Activated naive CD8-positive, alpha-beta T cell (primary cell): Measurements from ENCODE around the gene ANKFY1.
A peak's percentile ranks its signal among the peaks of the same experiment; 100 is the strongest.
"Not testable (repeated sequence)": the region's sequence is repeated elsewhere in the genome, so short reads cannot be mapped to it uniquely, and the experiment has no call there.

Experiments
- H3K27ac Mint-ChIP-seq: one replicate; pipeline ENCODE4 v1.8.0; 2021; ENCODE audit warnings: mixed read lengths
- H3K27me3 Mint-ChIP-seq: one replicate; pipeline ENCODE4 v1.8.0; 2021; ENCODE audit warnings: mixed read lengths
- H3K36me3 Mint-ChIP-seq: one replicate; pipeline ENCODE4 v1.8.0; 2021; ENCODE audit warnings: mixed read lengths
- H3K4me1 Mint-ChIP-seq: one replicate; pipeline ENCODE4 v1.8.0; 2021; ENCODE audit warnings: low read depth, mixed read lengths
- H3K4me3 Mint-ChIP-seq: one replicate; pipeline ENCODE4 v1.8.0; 2021; ENCODE audit warnings: mild to moderate bottlenecking, mixed read lengths
- H3K9me3 Mint-ChIP-seq: one replicate; pipeline ENCODE4 v1.8.0; 2021; ENCODE audit warnings: low read depth, mixed read lengths

Gene ANKFY1

DNA sequence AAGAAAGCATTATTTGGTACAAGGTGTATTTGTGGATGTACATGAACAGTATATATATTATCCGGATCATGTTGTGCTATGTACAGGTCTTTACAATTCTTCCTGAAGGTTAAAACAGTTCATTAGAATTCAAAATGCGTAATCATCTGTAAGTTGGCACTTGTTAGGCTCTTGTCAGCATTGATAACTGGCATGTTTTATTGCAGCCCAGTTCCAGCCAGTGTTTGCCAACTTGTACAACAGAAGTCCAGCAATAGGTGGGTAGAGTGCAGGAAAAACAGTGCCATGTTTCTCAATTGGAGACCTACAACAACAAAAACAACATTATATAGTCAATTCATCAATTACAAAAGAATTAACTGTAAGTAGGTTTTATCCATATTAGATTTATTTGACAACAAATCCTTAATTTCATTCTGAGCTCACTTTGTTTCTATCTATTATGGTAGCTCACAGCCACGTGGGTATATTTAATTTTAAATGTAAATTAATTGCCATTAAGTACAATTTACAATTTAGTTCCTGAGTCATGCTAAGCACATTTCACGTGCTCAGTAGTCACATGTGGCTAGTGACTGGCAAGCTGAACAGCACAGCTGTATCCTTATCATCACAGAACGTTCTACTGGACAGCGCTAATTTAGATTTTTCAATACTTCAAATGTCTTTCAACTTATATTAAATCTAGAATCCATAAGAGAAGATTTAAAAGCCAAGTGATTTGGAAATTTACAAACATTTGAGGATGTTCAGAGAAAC lies 8.6 kb upstream of the ANKFY1 start:
- no peaks in the 10 kb centered on the region for H3K27me3 Mint-ChIP-seq
- H3K4me1 Mint-ChIP-seq, result peaks cover 2% of the 10 kb centered on the region
- no peaks in the 10 kb centered on the region for H3K9me3 Mint-ChIP-seq
- no peak overlapping the region for H3K27ac Mint-ChIP-seq
- no peak overlapping the region for H3K4me3 Mint-ChIP-seq
- H3K36me3 Mint-ChIP-seq, result no peaks in the 10 kb centered on the region

DNA sequence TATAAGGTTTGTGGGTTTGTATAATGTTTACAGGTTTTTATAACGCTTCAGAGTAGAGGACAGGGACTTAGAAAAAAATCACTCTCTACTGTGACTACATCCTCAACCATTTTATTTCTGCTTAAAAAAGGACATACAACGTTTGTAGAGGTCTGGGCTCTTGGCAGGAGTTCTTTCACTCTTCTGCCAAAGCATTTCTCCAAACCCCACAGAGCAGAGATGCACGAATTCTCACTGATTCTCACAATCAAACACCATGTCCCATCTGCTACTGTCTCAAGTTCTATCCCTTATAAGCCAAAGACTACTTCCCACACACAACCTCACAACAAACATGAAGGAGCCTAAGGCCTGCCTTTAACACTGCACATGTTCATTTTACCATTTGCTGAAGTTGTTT lies 7.0 kb upstream of the ANKFY1 start:
- H3K27me3 Mint-ChIP-seq, result no peaks in the 10 kb centered on the region
- H3K9me3 Mint-ChIP-seq, result no peaks in the 10 kb centered on the region
- no peaks in the 10 kb centered on the region for H3K36me3 Mint-ChIP-seq
- H3K4me1 Mint-ChIP-seq, result peaks cover 1% of the 10 kb centered on the region
- H3K4me3 Mint-ChIP-seq, result no peak overlapping the region
- no peak overlapping the region for H3K27ac Mint-ChIP-seq

DNA sequence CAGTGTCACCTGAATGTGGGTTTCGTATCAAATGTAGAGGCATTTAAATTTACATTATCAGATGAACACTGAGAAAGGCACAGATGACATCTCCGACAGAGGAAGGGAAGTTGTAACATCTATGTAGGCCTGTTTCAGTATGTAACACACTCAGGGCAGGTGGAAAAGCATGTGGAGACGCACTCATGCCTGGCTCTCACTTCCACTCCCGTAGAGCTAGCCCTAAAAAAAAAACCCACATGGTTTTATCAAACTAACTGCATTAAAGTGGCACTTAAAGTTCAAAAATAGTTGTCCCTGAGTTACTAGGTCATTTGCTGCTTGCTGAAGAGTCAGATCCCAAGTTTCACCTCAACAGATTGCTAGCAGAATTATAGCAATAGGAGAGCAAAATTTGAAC lies 6.1 kb upstream of the ANKFY1 start:
- no peaks in the 10 kb centered on the region for H3K27me3 Mint-ChIP-seq
- H3K4me1 Mint-ChIP-seq, result peaks cover 2% of the 10 kb centered on the region
- no peak overlapping the region for H3K4me3 Mint-ChIP-seq
- H3K9me3 Mint-ChIP-seq, result no peaks in the 10 kb centered on the region
- H3K36me3 Mint-ChIP-seq, result no peaks in the 10 kb centered on the region
- no peak overlapping the region for H3K27ac Mint-ChIP-seq

DNA sequence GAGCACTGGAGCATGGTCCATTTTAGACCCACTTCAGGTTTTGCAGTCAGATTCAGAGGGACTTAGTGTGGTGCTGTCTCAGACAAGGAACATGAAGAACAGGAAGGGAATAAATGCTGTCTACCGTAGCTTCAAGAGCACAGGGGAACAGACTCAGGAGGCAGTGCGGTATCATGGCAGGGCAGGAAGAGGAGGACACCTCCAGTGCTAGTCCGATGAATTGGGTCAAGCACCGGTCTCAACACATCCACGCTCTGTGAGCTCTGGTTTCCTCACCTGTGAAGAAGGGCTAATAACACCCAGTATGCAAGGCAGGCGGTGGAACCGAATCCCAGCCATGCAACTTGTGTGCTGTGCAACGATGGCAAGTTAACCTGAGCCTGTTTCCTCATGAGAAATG lies 3.6 kb upstream of the ANKFY1 start:
- no peak overlapping the region for H3K27ac Mint-ChIP-seq
- H3K27me3 Mint-ChIP-seq, result no peaks in the 10 kb centered on the region
- peaks cover 19% of the 10 kb centered on the region for H3K4me1 Mint-ChIP-seq
- no peaks in the 10 kb centered on the region for H3K36me3 Mint-ChIP-seq
- no peaks in the 10 kb centered on the region for H3K9me3 Mint-ChIP-seq
- no peak overlapping the region for H3K4me3 Mint-ChIP-seq

DNA sequence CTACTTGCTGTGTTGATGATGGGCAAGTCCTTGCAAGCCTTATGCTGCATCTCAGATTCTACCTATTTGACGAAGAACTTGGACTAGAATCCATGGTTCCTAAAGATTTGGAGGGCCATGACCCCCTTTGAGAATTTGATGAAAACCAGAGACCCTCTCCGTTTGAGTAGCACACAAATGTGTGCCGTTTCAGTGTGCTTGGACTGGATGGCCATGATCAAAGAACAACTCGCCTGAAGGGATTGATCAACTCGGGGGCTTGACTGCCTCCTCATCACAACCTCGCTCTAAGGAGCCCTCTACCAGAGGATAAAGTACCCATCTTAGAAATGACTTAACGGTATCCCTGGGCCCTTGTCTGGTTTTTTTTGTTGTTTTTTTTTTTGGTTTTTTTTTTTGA lies 2.8 kb upstream of the ANKFY1 start:
- no peak overlapping the region for H3K27ac Mint-ChIP-seq
- peaks cover 27% of the 10 kb centered on the region for H3K4me1 Mint-ChIP-seq
- H3K9me3 Mint-ChIP-seq, result no peaks in the 10 kb centered on the region
- peaks cover 3% of the 10 kb centered on the region for H3K36me3 Mint-ChIP-seq
- no peak overlapping the region for H3K4me3 Mint-ChIP-seq
- H3K27me3 Mint-ChIP-seq, result no peaks in the 10 kb centered on the region

DNA sequence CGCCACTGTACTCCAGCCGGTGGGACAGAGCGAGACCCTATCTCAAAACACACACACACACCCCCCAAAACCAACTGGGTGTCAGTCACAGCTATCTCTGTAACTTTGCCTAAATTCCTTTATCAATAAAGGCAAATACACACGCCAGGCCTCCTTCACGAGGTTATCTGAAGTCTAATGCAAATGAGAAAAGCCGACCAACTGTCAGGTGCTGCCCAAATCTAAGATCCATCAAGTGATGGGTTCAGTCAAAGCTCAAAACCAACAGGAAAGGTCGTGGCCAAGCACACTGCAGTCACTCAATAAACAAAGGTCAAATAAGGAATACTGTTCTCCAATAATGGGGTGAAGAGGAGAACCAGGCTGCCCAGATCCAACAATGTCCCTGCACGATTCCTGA lies 1.1 kb downstream of the ANKFY1 start:
- H3K27ac Mint-ChIP-seq, result peak overlapping the region; percentile 77
- H3K9me3 Mint-ChIP-seq, result no peaks in the 10 kb centered on the region
- H3K4me3 Mint-ChIP-seq, result peak overlapping the region; percentile 91
- H3K4me1 Mint-ChIP-seq, result peaks cover 43% of the 10 kb centered on the region
- no peaks in the 10 kb centered on the region for H3K27me3 Mint-ChIP-seq
- H3K36me3 Mint-ChIP-seq, result peaks cover 11% of the 10 kb centered on the region

DNA sequence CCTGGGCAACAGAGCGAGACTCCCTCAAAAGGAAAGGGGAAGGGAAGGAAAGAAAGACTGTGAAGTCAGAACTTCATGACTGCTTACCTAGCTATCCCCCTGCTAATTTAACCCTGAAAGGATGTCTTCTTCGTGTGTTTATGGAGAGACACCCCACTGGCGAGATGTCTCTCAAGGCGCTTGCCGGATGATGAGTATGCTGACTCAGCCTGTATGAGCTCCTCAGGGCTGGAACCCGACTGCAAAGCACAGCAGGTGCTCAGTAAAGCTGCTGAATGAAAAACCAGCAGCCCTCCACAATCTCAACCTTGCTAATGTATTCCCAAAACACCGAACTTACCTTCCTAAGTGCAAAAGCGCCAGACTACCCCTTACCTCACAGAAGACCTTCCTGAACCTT lies 2.3 kb downstream of the ANKFY1 start:
- Mint-ChIP-seq H3K27me3 (no peaks in the 10 kb centered on the region), H3K27ac (no peak overlapping the region), H3K4me1 (peaks cover 56% of the 10 kb centered on the region), H3K36me3 (peaks cover 16% of the 10 kb centered on the region), H3K9me3 (no peaks in the 10 kb centered on the region), H3K4me3 (peak overlapping the region; percentile 69)

DNA sequence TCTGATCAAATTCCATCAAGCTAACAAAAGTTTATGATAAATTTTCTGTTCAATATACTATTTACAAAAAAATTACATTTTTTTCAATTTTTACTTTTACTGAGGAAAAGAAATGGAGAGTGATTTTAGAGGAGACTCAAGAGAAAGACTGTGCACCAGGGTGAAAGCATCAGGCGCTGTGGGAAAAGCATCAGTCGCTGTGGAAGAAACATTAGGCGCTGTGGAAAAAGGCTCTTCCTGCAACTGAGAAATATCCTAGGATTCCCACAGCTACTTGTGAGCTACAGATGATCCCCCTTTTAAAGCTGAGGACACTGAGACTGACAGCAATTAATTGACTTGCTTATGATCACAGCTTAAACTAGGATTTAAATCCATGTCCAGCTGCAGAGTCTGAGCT lies 4.9 kb downstream of the ANKFY1 start:
- Mint-ChIP-seq H3K36me3 (peaks cover 16% of the 10 kb centered on the region), H3K4me1 (peaks cover 57% of the 10 kb centered on the region), H3K27me3 (no peaks in the 10 kb centered on the region), H3K27ac (no peak overlapping the region), H3K4me3 (no peak overlapping the region), H3K9me3 (no peaks in the 10 kb centered on the region)

DNA sequence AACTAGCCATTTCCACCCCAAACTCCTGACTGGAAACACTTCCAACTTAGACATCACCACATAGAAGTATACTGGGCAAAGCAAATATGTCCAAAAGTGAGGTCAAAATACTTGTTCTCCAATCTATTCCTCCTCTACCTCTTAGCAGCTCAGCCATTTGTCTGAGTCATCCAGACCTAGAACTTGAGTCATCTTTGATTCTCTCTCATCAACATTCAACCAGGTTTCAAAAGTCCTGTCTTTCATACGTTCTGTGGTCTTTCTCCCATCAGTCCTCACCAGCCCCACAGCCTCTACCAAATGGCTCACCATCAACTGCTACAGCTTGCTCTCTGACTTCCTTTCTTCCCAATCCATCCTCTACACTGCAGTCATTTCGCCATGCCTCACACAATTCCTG lies 6.8 kb downstream of the ANKFY1 start:
- Mint-ChIP-seq H3K9me3 (no peaks in the 10 kb centered on the region), H3K27me3 (no peaks in the 10 kb centered on the region), H3K36me3 (peaks cover 16% of the 10 kb centered on the region), H3K4me3 (no peak overlapping the region), H3K4me1 (peaks cover 56% of the 10 kb centered on the region), H3K27ac (peak overlapping the region; percentile 10)

DNA sequence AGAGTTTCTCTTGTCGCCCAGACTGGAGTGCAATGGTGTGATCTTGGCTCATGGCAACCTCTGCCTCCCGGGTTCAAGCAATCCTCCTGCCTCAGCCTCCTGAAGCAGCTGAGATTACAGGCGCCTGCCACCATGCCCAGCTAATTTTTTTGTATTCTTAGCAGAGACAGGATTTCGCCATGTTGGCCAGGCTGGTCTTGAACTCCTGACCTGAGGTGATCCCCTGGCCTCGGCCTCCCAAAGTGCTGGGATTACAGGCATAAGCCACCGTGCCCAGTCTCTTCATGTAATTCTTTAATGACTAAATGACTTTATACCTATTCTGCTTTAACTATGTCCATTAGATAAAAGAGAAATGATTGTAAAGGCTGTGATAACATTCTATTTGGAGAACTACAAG lies 8.5 kb downstream of the ANKFY1 start:
- H3K27me3 Mint-ChIP-seq, H3K9me3 Mint-ChIP-seq, H3K27ac Mint-ChIP-seq, H3K36me3 Mint-ChIP-seq, H3K4me3 Mint-ChIP-seq: not testable (repeated sequence)
- H3K4me1 Mint-ChIP-seq, result peaks cover 52% of the 10 kb centered on the region

DNA sequence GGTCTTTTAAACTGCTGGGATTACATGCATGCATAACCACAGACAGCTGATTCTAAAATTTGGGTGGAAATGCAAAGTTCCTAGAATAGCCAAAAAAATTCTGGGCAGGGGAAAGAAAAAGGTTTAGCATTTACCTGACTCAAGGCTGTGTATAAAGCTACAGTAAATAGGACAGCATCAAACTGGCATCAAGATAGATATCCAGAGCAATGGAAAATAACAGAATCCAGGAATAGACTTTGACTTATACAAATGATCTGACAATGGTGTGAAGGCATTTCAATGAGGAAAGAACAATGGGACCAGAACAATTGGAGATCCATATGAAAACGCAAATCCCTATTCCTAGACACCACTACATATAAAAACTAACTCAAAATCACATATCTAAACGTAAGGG lies 12.9 kb downstream of the ANKFY1 start:
- Mint-ChIP-seq H3K36me3 (no peaks in the 10 kb centered on the region), H3K4me1 (peaks cover 57% of the 10 kb centered on the region), H3K27ac (no peak overlapping the region), H3K27me3 (no peaks in the 10 kb centered on the region), H3K9me3 (no peaks in the 10 kb centered on the region), H3K4me3 (no peak overlapping the region)

DNA sequence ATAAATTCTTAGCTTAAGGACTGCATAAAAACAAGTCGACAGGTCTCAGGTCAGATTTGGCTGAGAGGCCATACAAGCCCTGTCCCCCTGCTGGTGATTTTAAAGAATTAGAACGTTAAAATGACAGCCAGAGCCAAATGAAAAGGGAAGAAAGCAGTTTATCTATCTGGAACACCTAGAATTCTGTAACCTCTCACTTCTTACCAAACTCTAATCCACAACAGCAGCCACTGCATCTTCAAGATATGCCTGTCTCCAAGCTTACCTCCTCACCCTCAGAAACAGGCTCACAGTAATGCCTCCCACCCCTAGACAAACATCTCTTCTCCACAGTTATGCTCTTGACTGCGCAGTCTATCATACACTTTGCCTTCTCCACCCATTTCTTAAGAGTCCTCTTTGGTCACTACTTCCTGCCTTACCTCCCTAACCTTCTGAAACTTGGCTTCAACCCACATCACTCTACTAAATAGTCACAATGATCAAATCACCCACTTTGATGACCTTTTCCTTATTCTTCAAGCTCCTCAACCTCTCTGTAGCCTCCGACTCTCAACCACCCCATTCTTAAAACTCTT lies 14.2 kb downstream of the ANKFY1 start:
- Mint-ChIP-seq H3K4me1 (peaks cover 56% of the 10 kb centered on the region), H3K27me3 (no peaks in the 10 kb centered on the region), H3K36me3 (no peaks in the 10 kb centered on the region), H3K9me3 (no peaks in the 10 kb centered on the region), H3K27ac (no peak overlapping the region), H3K4me3 (no peak overlapping the region)

DNA sequence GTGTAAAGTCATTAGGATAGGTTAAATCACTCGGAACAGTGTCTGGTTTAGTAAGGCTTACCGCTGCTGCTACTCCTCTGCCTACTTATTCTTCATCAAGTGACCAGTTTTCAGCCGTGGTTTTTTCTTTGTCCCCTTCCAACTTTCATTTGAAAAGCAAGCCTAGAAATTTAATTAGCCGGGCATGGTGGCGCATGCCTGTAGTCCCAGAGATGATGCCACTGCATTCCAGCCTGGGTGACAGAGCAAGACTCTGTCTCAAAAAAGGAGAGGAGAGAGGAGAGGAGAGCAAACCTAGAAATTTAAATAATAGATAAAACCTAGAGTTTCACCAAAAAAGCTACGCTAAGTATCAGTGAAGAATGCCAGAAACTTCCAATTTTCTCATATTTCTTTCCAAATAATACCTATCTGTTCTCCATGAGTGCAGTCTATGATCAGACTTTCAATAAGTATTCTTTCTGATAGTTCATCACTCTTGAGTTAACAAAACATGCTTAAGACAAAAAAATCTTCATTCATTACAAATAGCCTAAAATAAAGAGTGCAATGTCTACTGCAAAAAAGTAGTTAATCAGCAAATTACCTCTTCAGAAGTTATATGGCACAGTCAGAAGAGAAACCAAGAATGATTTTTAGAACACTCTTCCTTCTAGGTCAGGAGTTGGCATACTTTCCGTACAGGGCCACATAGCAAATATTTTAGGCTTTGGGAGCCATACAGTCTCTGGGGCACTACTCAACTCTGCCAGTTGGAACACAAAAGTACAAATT lies 15.1 kb downstream of the ANKFY1 start:
- Mint-ChIP-seq H3K4me3 (no peak overlapping the region), H3K4me1 (peaks cover 54% of the 10 kb centered on the region), H3K36me3 (no peaks in the 10 kb centered on the region), H3K9me3 (no peaks in the 10 kb centered on the region), H3K27ac (no peak overlapping the region), H3K27me3 (no peaks in the 10 kb centered on the region)

DNA sequence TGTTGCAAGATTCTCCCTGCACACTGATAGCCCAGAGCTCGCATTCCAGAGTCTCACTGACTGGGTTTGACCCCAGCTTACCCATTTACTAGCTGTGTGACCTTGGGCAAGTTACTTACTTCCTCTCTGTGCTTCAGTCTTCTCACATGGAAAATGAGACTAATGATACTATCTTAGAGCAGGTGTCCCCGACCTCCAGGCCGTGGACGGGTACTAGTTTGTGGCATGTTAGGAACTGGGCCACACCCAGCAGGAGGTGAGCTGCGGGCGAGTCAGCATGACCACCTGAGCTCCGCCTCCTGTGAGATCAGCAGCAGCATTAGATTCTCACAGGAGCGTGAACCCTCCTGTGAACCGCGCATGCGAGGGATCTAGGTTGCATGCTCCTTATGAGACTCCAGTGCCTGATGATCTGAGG lies 15.8 kb downstream of the ANKFY1 start:
- peaks cover 48% of the 10 kb centered on the region for H3K4me1 Mint-ChIP-seq
- peak overlapping the region; percentile 22 for H3K27ac Mint-ChIP-seq
- no peaks in the 10 kb centered on the region for H3K9me3 Mint-ChIP-seq
- H3K4me3 Mint-ChIP-seq, result no peak overlapping the region
- H3K27me3 Mint-ChIP-seq, result no peaks in the 10 kb centered on the region
- H3K36me3 Mint-ChIP-seq, result no peaks in the 10 kb centered on the region

DNA sequence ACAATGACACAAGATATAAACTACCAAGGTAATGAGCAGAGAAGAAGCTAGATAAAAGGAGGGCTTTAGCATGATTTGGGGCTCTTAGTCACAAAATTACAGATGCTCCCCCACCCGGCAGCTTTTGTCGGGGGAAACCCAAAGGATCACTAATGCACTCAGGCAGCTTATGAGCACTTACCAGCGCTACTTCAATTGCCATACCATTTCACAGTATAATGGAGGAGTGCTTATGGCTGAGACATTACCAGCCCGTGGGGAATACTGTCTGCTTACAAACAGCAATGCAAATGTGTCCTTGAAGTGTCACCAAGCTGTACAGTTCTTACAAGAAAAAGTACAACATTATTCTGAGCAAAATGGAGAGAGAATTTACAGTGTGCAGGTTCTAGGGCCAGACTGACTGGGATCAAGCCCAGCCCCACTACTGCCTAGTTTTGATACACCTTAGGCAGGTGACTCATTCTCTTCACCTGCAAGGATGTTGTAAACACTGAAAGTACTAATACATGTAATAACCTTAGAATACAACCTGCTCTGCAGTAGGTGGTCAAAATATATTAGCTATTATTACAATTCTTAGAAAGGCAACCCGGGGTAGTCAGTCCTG lies 16.3 kb downstream of the ANKFY1 start:
- H3K27me3 Mint-ChIP-seq, result no peaks in the 10 kb centered on the region
- no peaks in the 10 kb centered on the region for H3K36me3 Mint-ChIP-seq
- no peak overlapping the region for H3K27ac Mint-ChIP-seq
- H3K4me1 Mint-ChIP-seq, result peaks cover 46% of the 10 kb centered on the region
- H3K9me3 Mint-ChIP-seq, result no peaks in the 10 kb centered on the region
- no peak overlapping the region for H3K4me3 Mint-ChIP-seq
